Stimulated activated naive CD8-positive, alpha-beta T cell treated with anti-CD3 and anti-CD28 coated beads, Interleukin-15, Interleukin-2, amounts not matched to agents 100 ng/mL and 50 ng/mL, for 24 hours (primary cell): ENCODE measurements around the gene CD63.

Source experiments
- H3K27ac Mint-ChIP-seq: one replicate; pipeline ENCODE4 v1.8.0; 2021; ENCODE audit warnings: mild to moderate bottlenecking, mixed read lengths
- H3K27me3 Mint-ChIP-seq: one replicate; pipeline ENCODE4 v1.8.0; 2021; ENCODE audit warnings: mixed read lengths
- H3K36me3 Mint-ChIP-seq: one replicate; pipeline ENCODE4 v1.8.0; 2021; ENCODE audit warnings: low read depth, mixed read lengths
- H3K4me1 Mint-ChIP-seq: one replicate; pipeline ENCODE4 v1.8.0; 2021; ENCODE audit warnings: low read depth, mixed read lengths
- H3K4me3 Mint-ChIP-seq: one replicate; pipeline ENCODE4 v1.8.0; 2021; ENCODE audit warnings: mild to moderate bottlenecking, mixed read lengths
- H3K9me3 Mint-ChIP-seq: one replicate; pipeline ENCODE4 v1.8.0; 2021; ENCODE audit warnings: mixed read lengths

CD63 gene

DNA sequence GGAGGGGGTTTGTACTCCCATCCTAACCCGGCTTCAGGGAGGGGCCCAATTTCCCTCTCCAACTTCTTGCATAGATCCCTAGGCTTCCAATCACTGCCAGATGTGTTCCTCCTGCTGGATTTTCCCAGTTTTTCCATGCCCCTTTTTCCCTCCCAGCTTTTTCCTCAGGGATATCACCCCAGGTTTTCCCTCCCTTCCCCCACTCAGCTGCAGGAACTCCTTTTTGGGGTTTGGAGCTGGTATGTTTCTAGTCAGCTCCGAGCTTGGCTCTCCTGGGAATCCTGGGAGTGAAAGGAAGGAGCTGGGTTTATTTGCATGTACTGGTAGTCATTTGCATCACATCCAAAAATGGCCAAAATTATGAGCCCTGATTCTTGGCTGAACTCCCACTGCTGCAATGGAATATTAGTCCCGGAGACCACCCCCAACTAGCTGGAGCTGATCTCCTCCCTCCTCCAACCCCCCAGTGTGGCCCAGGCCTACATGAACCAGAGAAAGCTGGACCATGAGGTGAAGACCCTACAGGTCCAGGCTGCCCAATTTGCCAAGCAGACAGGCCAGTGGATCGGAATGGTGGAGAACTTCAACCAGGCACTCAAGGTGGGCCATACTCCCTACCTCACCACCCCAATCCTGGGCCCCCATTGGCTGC lies 10.1 kb downstream of the CD63 start:
- Mint-ChIP-seq H3K4me1 (peaks cover 36% of the 10 kb centered on the region), H3K9me3 (no peaks in the 10 kb centered on the region), H3K27me3 (no peaks in the 10 kb centered on the region), H3K4me3 (no peak overlapping the region), H3K27ac (no peak overlapping the region), H3K36me3 (peaks cover 12% of the 10 kb centered on the region)

DNA sequence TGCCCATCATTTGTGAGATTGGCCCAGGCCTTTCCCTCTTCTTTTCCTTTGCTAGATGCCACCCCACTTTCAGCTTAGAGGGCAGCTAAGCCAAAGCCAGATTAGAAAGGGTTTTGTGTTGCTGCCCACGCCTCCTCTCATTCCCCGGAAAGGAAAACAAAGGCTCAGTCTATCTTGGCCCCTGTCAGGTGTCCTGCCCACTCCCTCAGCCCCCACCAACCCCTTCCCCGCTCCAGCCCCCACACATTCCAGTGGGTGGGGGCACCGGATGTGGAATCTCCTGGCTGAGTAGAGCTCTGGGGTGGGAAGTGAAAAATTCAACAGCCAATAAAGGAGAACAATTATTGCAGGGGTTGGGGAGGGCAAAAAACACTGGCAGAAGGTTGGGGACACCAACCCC lies 10.8 kb downstream of the CD63 start:
- peaks cover 36% of the 10 kb centered on the region for H3K4me1 Mint-ChIP-seq
- peaks cover 12% of the 10 kb centered on the region for H3K36me3 Mint-ChIP-seq
- no peaks in the 10 kb centered on the region for H3K27me3 Mint-ChIP-seq
- no peaks in the 10 kb centered on the region for H3K9me3 Mint-ChIP-seq
- peak overlapping the region; percentile 90 for H3K4me3 Mint-ChIP-seq
- peak overlapping the region; percentile 31 for H3K27ac Mint-ChIP-seq

DNA sequence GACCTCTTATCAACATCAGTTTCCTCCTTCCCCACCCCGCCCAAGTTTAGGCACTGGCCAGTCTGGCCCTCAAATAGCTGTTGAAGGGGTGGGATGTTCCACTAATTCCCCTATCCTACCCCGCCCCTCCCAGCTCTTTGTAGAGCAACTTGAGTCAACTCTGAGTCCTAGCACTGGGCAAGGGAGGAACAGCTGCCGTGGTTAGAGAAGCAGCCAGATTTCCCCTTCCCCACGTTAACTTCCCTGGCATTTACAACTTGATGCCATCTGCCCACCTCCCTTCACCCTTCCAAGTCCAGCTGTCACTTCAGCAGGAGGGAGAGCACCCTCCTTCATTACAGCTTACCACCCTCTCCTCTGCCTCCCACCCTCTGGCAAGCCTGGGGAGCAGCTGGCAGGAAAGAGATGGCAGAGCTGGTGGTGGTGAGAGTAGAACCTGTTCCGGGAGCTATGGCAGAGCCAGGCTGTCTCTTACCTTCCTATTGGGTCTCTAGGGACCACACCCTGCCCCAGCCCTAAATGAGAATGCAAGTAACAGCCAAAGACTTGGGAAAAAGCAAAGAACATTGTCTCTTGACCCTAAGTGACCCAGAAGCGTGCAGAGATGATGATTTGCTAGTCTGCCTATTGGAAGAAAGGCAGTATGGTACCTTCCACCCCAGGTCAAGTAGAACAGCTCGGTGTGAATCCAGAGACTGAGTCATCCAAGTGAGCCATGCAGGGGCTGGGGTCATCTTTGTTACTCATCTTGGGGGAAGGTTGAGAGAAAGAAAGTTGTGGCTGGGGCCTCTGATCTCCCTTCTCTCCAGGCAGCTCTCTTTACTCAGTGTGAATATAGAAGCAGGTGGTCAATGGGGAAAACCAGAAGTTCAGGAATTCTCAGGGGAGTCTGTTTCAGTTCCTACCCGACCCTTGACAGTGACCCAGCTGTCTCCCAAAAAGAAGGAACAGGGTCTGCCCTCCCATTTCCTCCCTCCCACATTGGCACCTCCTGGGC lies 11.5 kb downstream of the CD63 start:
- Mint-ChIP-seq H3K27me3 (no peaks in the 10 kb centered on the region), H3K36me3 (peaks cover 12% of the 10 kb centered on the region), H3K27ac (peak overlapping the region; percentile 94), H3K9me3 (no peaks in the 10 kb centered on the region), H3K4me3 (peak overlapping the region; percentile 90), H3K4me1 (peaks cover 36% of the 10 kb centered on the region)

DNA sequence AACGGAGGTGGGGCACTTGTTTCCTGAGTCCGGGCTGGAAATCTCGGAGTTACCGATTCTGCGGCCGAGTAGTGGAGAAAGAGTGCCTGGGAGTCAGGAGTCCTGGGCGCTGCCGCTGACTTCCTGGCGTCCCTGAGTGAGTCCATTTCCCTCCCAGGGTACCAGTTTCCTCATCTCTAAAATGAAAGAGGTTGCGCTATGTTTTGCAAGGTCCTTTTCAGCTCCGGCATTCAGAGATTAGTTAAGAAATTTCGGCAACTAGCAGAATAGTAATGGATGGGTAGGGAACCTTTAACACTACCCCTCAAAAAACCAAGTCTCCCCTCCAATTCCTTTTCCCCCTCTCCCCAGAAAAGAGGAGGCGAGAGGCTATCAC lies 12.2 kb downstream of the CD63 start:
- H3K4me3 Mint-ChIP-seq = peak overlapping the region; percentile 90
- H3K9me3 Mint-ChIP-seq = no peaks in the 10 kb centered on the region
- peak overlapping the region; percentile 94 for H3K27ac Mint-ChIP-seq
- peaks cover 12% of the 10 kb centered on the region for H3K36me3 Mint-ChIP-seq
- H3K4me1 Mint-ChIP-seq = peaks cover 36% of the 10 kb centered on the region
- no peaks in the 10 kb centered on the region for H3K27me3 Mint-ChIP-seq

DNA sequence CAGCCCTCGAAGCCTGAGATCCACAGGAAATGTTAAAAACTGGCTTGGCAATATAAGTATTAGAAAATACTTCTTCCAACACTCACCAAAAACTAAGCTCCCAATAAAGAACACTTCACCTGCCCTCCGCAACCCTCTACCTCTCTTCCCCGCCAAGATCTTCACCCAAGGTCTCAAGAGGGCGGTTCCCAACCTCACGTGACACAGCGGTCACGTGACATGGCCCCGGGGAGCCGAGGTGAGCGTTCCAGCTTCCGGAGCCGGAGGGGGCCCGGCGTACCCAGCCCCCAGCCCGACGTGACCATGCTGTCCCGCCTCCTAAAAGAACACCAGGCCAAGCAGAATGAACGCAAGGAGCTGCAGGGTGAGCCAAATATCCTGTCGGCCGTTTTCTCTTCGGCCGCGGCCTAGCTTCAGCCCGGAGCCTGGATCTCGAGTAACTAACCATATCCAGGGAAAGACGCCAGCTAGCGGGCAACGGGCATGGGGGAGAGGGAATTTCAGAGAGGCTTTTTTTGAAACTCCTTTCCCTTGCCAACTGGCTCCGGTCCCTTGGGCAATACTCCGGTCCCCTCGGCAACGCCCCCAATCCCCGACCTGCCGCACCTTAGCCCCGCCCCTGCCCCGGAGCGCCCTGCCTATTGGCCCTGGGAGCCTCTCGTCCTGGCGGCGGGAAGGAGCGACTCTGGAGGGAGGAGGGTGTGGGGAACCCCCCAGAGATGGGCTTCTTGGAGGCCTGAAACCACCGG lies 12.8 kb downstream of the CD63 start, which contains the start of gene BLOC1S1:
BLOC1S1 (plus strand) TSS at position 214 of the 749 bp plus-strand sequence; CDS start at position 220, 6 bp downstream.
- peak within 1 kb of the TSS; percentile 90 for H3K4me3 Mint-ChIP-seq
- H3K9me3 Mint-ChIP-seq = no peaks in the 10 kb centered on the region
- H3K4me1 Mint-ChIP-seq = peaks cover 36% of the 10 kb centered on the region
- H3K27ac Mint-ChIP-seq = peak within 1 kb of the TSS; percentile 94
- H3K27me3 Mint-ChIP-seq = no peaks in the 10 kb centered on the region
- peaks cover 12% of the 10 kb centered on the region for H3K36me3 Mint-ChIP-seq

DNA sequence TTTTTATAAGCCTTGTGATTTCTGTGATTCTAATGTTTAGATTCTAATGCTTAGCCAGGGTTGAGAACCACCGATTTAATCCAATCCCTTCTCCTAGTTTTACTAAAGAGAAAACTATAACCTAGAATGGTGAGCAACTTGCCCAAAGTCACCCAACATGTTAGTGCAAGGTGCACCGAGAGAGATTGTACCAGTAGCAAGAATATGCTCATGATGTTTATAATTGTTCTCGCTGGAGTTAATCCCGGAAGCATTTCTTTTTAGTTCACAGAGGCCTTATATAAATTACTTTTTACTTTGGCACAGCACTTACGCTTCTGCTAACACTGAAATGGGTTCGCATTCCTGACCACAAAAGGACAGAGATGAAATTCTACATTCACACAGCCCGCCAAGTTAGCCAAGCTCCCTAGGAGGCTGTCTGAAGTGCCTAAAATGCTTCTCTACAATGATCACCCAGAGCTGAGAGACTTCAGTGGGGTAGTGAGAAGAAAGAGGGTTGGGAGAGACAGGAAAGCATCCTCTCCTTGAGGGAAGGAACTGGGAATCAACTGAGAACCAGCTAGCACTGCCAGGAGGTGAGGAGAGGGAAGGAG lies 13.5 kb downstream of the CD63 start:
- Mint-ChIP-seq H3K27ac (peak overlapping the region; percentile 94), H3K4me3 (peak overlapping the region; percentile 90), H3K36me3 (peaks cover 12% of the 10 kb centered on the region), H3K27me3 (no peaks in the 10 kb centered on the region), H3K4me1 (peaks cover 33% of the 10 kb centered on the region), H3K9me3 (no peaks in the 10 kb centered on the region)

DNA sequence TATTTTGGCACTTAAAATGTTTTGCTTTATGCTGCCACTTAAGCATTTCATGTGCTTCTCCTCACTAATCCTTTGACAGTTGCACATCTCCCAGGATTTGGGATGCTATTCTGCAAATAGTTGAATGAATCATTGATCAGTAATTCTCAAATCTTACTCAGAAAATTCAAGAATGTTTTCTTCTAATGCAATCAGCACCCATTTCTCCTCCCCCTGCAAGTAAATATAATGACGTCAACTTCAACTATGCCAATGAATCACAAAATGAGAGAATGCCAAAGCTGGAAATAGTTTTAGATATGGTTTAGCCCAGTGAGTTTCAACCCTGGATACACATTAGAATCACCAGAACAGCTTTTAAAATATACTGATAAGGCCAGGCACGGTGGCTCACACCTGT lies 15.1 kb downstream of the CD63 start:
- Mint-ChIP-seq H3K4me1 (peaks cover 38% of the 10 kb centered on the region), H3K27me3 (peaks cover 13% of the 10 kb centered on the region), H3K9me3 (no peaks in the 10 kb centered on the region), H3K4me3 (no peak overlapping the region), H3K36me3 (peaks cover 11% of the 10 kb centered on the region), H3K27ac (no peak overlapping the region)

DNA sequence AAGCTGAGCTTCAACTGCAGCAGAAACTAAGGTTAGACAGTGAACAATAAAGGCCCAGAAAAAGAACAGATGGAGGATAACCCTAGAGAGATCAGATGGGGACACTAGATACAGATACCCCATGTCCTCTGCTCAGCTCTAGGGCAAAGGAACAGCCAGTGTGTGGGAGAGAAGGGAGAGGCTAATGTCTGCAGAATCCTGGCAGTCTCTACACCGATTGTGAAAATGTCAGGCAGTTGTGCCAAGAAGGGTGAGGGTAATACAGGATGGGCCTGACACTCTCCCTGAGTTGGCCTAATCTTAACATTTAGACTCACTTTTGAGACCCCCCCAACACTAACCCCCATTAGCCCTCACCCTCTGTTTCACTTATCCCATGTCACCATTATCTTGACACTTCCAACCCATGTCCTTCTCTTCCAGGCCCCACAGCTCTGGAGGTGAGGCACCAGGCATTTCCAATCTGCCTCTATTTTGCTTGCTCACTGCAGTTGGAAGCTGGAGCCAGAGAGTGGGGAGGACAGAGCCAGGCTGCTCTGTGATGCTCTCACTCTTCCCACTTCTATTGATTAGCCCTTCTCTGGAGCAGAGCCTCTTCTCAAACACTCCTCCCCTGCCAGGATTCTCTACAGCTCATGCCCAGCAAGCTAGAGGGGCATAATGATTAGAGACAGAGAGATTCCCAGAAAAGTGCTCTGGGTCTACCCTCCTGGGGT lies 16.0 kb downstream of the CD63 start:
- peaks cover 4% of the 10 kb centered on the region for H3K36me3 Mint-ChIP-seq
- H3K4me1 Mint-ChIP-seq = peaks cover 40% of the 10 kb centered on the region
- H3K4me3 Mint-ChIP-seq = no peak overlapping the region
- H3K9me3 Mint-ChIP-seq = no peaks in the 10 kb centered on the region
- H3K27me3 Mint-ChIP-seq = peaks cover 19% of the 10 kb centered on the region
- no peak overlapping the region for H3K27ac Mint-ChIP-seq

DNA sequence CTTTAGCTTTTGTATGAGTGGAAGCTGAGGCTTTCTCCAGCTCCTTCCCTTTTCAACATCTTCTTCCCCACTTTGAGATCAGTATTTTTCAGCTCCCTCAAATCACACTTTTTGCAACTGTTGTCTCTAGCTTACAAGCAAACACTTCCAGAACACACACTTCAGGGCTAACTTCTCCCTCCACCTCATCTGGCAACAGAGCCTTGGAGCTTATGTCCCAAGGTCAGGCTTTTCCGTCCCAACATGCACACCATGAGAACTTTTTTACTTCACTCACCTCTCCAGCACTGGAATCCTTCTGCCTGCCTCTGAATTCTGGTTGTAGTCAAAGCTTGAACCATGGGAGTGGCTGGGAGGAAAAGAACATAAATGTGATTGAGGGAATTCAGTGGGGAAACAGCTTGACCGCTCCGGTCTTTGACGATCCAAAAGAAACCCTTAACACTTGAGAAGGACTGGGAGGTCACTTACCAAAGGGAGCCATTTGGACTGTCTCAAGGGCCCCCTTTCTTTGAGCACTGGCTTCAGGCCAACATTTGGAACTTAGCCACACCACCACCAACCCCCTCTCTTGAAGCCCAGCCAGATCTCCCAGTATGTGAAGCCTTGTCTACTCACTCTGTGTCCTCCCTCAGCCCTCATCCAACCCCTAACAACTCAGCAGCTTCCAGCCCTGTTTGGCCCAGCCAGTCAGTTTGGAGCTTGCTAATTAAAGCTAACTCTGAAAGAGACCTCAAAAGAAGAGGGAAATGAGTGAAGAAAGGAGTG lies 16.8 kb downstream of the CD63 start:
- Mint-ChIP-seq H3K9me3 (no peaks in the 10 kb centered on the region), H3K4me1 (peaks cover 35% of the 10 kb centered on the region), H3K36me3 (peaks cover 4% of the 10 kb centered on the region), H3K27me3 (peaks cover 24% of the 10 kb centered on the region), H3K27ac (no peak overlapping the region), H3K4me3 (no peak overlapping the region)

DNA sequence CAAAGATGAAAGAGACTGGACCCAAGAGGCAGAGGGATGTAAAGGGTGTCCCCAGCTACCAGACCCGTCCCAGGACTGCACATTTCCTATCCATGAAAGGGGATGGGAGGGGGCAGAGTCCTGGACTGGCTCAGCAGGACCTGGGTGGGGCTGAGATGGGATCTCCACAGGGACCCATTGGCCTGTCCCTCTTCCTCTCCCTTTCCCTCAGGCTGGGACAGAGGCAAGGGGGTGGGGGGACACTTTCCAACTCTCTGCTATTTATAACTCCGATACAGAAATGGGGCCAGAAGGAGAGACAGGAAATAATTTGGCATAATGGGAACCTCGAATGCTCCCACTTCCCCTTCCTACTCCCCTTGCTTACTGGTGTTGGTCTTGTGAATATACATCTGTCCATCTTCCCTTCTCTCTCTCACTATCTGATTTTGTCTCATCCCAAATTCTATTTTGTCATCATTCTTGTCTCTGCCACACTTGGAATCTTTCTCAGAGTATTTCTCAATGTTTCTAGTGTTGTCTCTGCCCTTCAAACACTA lies 20.0 kb downstream of the CD63 start:
- no peak overlapping the region for H3K27ac Mint-ChIP-seq
- H3K9me3 Mint-ChIP-seq = no peaks in the 10 kb centered on the region
- peaks cover 37% of the 10 kb centered on the region for H3K27me3 Mint-ChIP-seq
- peaks cover 18% of the 10 kb centered on the region for H3K4me1 Mint-ChIP-seq
- H3K36me3 Mint-ChIP-seq = no peaks in the 10 kb centered on the region
- H3K4me3 Mint-ChIP-seq = peak overlapping the region; percentile 74

DNA sequence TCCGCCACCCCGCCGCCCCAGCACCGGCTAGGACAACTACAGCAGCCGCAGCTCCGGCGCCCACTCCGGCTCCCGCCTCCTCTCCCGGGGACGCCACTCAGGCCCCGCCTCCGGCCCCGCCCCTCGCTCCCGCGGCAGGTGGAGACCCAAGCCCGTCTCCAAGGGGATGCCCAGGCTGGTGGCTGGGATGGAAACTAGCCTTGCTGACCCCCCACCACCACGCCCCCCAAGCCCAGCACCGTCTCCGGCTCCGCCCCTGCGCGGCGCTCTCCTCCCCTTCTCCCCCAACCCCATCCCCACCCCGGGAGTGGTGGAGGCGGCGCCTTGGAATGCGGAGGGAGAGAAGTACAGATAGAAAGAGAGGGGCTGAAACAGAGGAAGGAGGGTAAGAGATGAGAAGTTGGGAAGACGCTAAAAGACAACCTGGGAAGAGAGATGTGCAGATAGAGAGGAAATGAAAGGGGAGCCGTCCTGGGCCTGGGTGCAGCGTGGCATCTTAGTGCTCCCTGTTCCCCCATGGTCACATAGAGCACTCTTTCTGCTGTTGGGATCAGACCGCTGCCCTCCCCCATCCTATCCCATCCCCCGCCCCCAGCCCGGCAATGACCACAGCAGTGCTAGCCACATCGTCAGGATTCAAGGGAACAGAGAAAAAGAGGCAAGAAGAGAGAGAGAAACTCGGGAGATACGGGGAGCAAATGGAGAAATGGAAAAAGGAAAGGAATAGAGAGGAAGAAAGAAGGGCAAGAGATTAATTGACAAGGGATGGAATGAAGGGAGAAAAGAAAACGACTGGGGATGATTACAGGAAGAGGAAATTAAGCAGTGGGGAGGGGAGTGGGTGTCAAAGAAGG lies 20.7 kb downstream of the CD63 start, which contains the start of gene ITGA7:
ITGA7 (minus strand) TSS at position 64 of the 854 bp plus-strand sequence. CDS start 222 bp downstream, outside the sequence.
- H3K4me3 Mint-ChIP-seq = peak within 1 kb of the TSS; percentile 74
- H3K27me3 Mint-ChIP-seq = peaks cover 37% of the 10 kb centered on the region
- H3K9me3 Mint-ChIP-seq = no peaks in the 10 kb centered on the region
- H3K4me1 Mint-ChIP-seq = peaks cover 18% of the 10 kb centered on the region
- H3K36me3 Mint-ChIP-seq = no peaks in the 10 kb centered on the region
- no peak within 1 kb of the TSS for H3K27ac Mint-ChIP-seq

DNA sequence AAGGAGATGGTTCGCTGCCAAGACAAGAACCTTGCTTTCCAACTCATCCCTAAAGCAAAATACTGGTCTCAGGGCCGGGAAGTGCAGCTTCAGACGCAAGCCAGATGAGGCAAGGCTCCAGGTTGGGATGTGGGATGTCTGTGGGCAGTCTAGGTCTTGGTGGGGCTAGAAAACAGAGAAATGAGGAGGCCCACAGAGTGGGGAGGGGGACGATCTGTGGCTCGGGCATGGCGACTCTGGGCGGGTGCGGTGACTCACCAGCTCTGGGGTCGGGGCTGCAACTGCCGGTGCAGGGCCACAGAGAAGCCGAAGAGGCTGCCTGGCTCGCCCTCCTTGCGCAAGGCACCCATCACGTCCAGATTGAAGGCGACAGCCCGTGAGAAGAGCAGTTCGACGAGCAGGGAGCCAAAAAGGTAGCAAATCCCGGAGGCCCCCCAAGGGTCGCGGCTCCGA lies 21.6 kb downstream of the CD63 start:
- no peak overlapping the region for H3K27ac Mint-ChIP-seq
- H3K4me3 Mint-ChIP-seq = peak overlapping the region; percentile 32
- H3K27me3 Mint-ChIP-seq = peaks cover 37% of the 10 kb centered on the region
- no peaks in the 10 kb centered on the region for H3K9me3 Mint-ChIP-seq
- H3K36me3 Mint-ChIP-seq = no peaks in the 10 kb centered on the region
- H3K4me1 Mint-ChIP-seq = peaks cover 18% of the 10 kb centered on the region
